GM23338 (cell line): ENCODE results near the gene SCOC. TPM values are rescaled to one million over a fixed set of nuclear protein-coding genes. Genes with fewer than 3 reads are reported as not detected.

Experiments used
- ATAC-seq: fragments of 200-7000 bp; cut with Tn5 transposase; 3 replicates; pipeline ENCODE4 v1.9.1; 2020
- DNase-seq: peaks from one replicate; pipeline ENCODE4 v3.0.0-alpha.2; 2015; ENCODE audit warnings: low spot score
- H2AFZ ChIP-seq: fragments of 200-600 bp; sonication (generic); 2 replicates; pipeline ENCODE4 v1.8.0; 2016; ENCODE audit warnings: antibody characterized with exemption, mild to moderate bottlenecking, moderate library complexity
- H3F3A ChIP-seq: fragments of 200-600 bp; sonication (generic); replicated peaks from 2 replicates; pipeline ENCODE4 v1.8.0; 2017; ENCODE audit warnings: antibody characterized with exemption, mixed run types, low read depth
- H3K27ac ChIP-seq: fragments of 200-600 bp; sonication (generic); 2 replicates; pipeline ENCODE4 v1.6.1; 2016; ENCODE audit warnings: low read depth
- H3K27me3 ChIP-seq: fragments of 200-600 bp; sonication (generic); 2 replicates; pipeline ENCODE4 v1.8.0; 2016; ENCODE audit warnings: mild to moderate bottlenecking, mixed run types, moderate library complexity; ENCODE audit not compliant: insufficient read depth
- H3K36me3 ChIP-seq: fragments of 200-600 bp; sonication (generic); 2 replicates; pipeline ENCODE4 v1.8.0; 2016; ENCODE audit warnings: mild to moderate bottlenecking; ENCODE audit not compliant: insufficient read depth
- H3K4me1 ChIP-seq: fragments of 200-600 bp; sonication (generic); 2 replicates; pipeline ENCODE4 v1.8.0; 2016; ENCODE audit warnings: mild to moderate bottlenecking, moderate library complexity; ENCODE audit not compliant: insufficient read depth
- H3K4me2 ChIP-seq: fragments of 200-600 bp; sonication (generic); 2 replicates; pipeline ENCODE4 v1.7.1; 2017; ENCODE audit warnings: mixed run types
- H3K4me3 ChIP-seq: fragments of 200-600 bp; sonication (generic); 2 replicates; pipeline ENCODE4 v1.6.1; 2016; ENCODE audit warnings: mixed run types
- H3K79me2 ChIP-seq: fragments of 200-600 bp; sonication (generic); replicated peaks from 2 replicates; pipeline ENCODE4 v1.8.0; 2017; ENCODE audit warnings: mild to moderate bottlenecking; ENCODE audit not compliant: insufficient read depth
- H3K9me2 ChIP-seq: fragments of 200-600 bp; sonication (generic); 2 replicates; pipeline ENCODE4 v1.8.0; 2017; ENCODE audit not compliant: insufficient read depth
- H4K20me1 ChIP-seq: fragments of 200-600 bp; sonication (generic); replicated peaks from 2 replicates; pipeline ENCODE4 v1.8.0; 2017; ENCODE audit warnings: mild to moderate bottlenecking; ENCODE audit not compliant: insufficient read depth
- H3K27ac Mint-ChIP-seq: 2 replicates; pipeline ENCODE4 v1.8.0; 2020; ENCODE audit warnings: inconsistent platforms, mild to moderate bottlenecking, moderate library complexity, mixed read lengths
- H3K27me3 Mint-ChIP-seq: 3 replicates; pipeline ENCODE4 v1.8.0; 2022; ENCODE audit warnings: low read depth, mild to moderate bottlenecking, moderate library complexity, mixed read lengths, inconsistent platforms; ENCODE audit not compliant: insufficient read depth, poor library complexity
- H3K36me3 Mint-ChIP-seq: 3 replicates; pipeline ENCODE4 v1.8.0; 2021; ENCODE audit warnings: low read depth, mild to moderate bottlenecking, inconsistent platforms, moderate library complexity, mixed read lengths
- H3K4me1 Mint-ChIP-seq: 3 replicates; pipeline ENCODE4 v1.8.0; 2020; ENCODE audit warnings: mild to moderate bottlenecking, inconsistent platforms, mixed read lengths
- H3K4me3 Mint-ChIP-seq: 3 replicates; pipeline ENCODE4 v1.8.0; 2021; ENCODE audit warnings: moderate library complexity, mild to moderate bottlenecking, inconsistent platforms, mixed read lengths
- H3K9me3 Mint-ChIP-seq: 3 replicates; pipeline ENCODE4 v1.8.0; 2020; ENCODE audit warnings: moderate library complexity, mild to moderate bottlenecking, inconsistent platforms, mixed read lengths
- CTCF ChIP-seq, 2 experiments: fragments of 200-600 bp in 1 of 2; sonication (generic) in 1 of 2; conservative IDR thresholded peaks; 2 replicates each; pipeline versions ENCODE4 v1.5.1 to v1.6.1; 2016 to 2017; ENCODE audit warnings: antibody characterized with exemption in 2 of 2, low read depth in 2 of 2, mild to moderate bottlenecking in 2 of 2, moderate library complexity in 1 of 2
- EZH2 ChIP-seq: fragments of 200-600 bp; sonication (generic); IDR thresholded peaks from one replicate; pipeline ENCODE4 v1.8.0; 2017; ENCODE audit warnings: antibody characterized with exemption, mild to moderate bottlenecking, low read depth; ENCODE audit not compliant: unreplicated experiment
- EZH2phosphoT487 ChIP-seq: fragments of 200-600 bp; sonication (generic); IDR thresholded peaks from one replicate; pipeline ENCODE4 v1.8.1; 2018; ENCODE audit warnings: antibody characterized with exemption; ENCODE audit not compliant: unreplicated experiment
- NANOG ChIP-seq: IDR thresholded peaks from 2 replicates; pipeline ENCODE4 v1.6.1; 2016; ENCODE audit warnings: antibody characterized with exemption, borderline replicate concordance
- STAT1 ChIP-seq: IDR thresholded peaks from one replicate; pipeline ENCODE4 v1.6.1; 2016; ENCODE audit warnings: antibody characterized with exemption; ENCODE audit not compliant: unreplicated experiment
- ZNF462 ChIP-seq: fragments of 250-450 bp; sonication (Bioruptor Pico); IDR thresholded peaks from 2 replicates; pipeline ENCODE4 v1.5.0; 2020; ENCODE audit warnings: mild to moderate bottlenecking, moderate library complexity
- polyA plus RNA-seq: library from polyadenylated mRNA; unstranded; fragments of >200 nt; fragmentation: Nextera tagmentation; extraction: Ambion mirVana; gene quantifications from 2 replicates; pipeline ENCODE4 v1.2.1, GENCODE V29; 2016
- total RNA-seq: library from RNA; depleted of rRNA; stranded (reverse); fragments of >200 nt; shearing (Covaris generic); gene quantifications from 2 replicates; pipeline ENCODE4 v1.2.3, GENCODE V29; 2014

SCOC gene
- total and polyA plus RNA-seq, 2 experiments from 2014 or later = 47.2 to 59.5 TPM

DNA sequence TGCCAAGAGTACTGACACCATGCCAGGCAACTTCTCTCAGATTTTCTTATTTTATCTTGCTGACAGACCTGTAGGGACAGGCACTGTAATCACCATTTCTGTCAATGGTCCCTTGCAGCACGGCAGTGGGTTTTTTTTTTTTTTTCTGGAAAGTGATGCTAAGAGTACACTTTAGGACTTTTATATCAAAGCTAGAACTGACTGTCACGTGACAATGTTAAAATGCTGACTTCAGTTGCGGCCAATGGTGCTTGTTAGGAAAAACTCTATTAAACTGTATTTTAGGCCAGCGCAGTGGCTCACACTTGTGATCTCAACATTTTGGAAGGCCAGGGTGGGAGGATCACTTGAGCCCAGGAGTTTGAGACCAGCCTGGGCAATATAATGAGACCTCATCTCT, 12.3 kb upstream of the SCOC start:
- Mint-ChIP-seq H3K27ac (no peak overlapping the region), H3K9me3 (no peaks in the 10 kb centered on the region), H3K36me3 (no peaks in the 10 kb centered on the region), H3K4me3 (no peak overlapping the region), H3K4me1 (no peaks in the 10 kb centered on the region), H3K27me3 (no peaks in the 10 kb centered on the region)
- H3F3A ChIP-seq = no peaks in the 10 kb centered on the region
- H4K20me1 ChIP-seq = no peaks in the 10 kb centered on the region
- ATAC-seq (no peak), DNase-seq (no peak)
- H3K4me3 ChIP-seq = no peak overlapping the region
- no peaks in the 10 kb centered on the region for H3K79me2 ChIP-seq
- no peaks in the 10 kb centered on the region for H3K27me3 ChIP-seq
- H2AFZ ChIP-seq = no peak overlapping the region
- H3K27ac ChIP-seq = no peak overlapping the region
- no peak overlapping the region for H3K4me2 ChIP-seq
- no peaks in the 10 kb centered on the region for H3K4me1 ChIP-seq
- no peaks in the 10 kb centered on the region for H3K36me3 ChIP-seq
- TF ChIP-seq EZH2phosphoT487 = no peak
- TF ChIP-seq ZNF462 = no peak
- no peak for TF ChIP-seq CTCF (conservative IDR thresholded peaks at IDR 0.05; ENCODE audit: low read depth in 2 of 2)
- no peak for TF ChIP-seq STAT1
- no peak for TF ChIP-seq EZH2
- TF ChIP-seq NANOG = no peak
- no peaks in the 10 kb centered on the region for H3K9me2 ChIP-seq
